K562 (cell line): Measurements from ENCODE around the gene SCAANT1. TPM values are rescaled to one million over a fixed set of nuclear protein-coding genes. Genes with fewer than 3 reads are reported as not detected.

Experiments used
- ATAC-seq: fragments of 200-7000 bp; cut with Tn5 transposase; 3 replicates; pipeline ENCODE4 v1.9.1; 2020; ENCODE audit warnings: moderate library complexity
- BruUV-seq: library from RNA; stranded (reverse); fragments of 400-500 nt; replicated peaks from 2 replicates; lab custom pipeline; 2021; lab: Mats Ljungman, UMichigan
- CTCF ChIA-PET: fragments of 300-600 bp; formaldehyde crosslinking; extraction: SDS; loops from one replicate; lab custom pipeline; 2021; ENCODE audit warnings: low intra/inter-chr PET ratio; lab: Yijun Ruan, JAX
- POLR2A ChIA-PET: fragments of 300-600, 350-650 bp; sonication (Branson Sonifier 250); formaldehyde crosslinking; extraction: SDS; loops from one replicate; lab custom pipeline; 2021; ENCODE audit warnings: antibody characterized with exemption, inconsistent platforms; lab: Yijun Ruan, JAX
- DNase-seq, 4 experiments: peaks; one replicate each; pipeline versions ENCODE4 v3.0.0 to v3.0.0-alpha.2; 2011 to 2018; ENCODE audit warnings: low spot score in 3 of 4, mixed read lengths in 3 of 4; ENCODE audit errors: extremely low read depth in 1 of 4
- FAIRE-seq: peaks from 2 replicates; lab custom pipeline; 2011; peaks lifted over from hg19 to GRCh38; lab: Jason Lieb, UNC
- H2AFZ ChIP-seq: 2 replicates; pipeline ENCODE4 v1.6.0; 2011; ENCODE audit warnings: low read depth, low read length, control low read depth, inconsistent platforms
- H3K27ac ChIP-seq: fragments of 200-600 bp; 3 replicates; pipeline ENCODE4 v1.8.0; 2011; ENCODE audit warnings: low read depth, mild to moderate bottlenecking, control low read depth, inconsistent platforms, low read length, moderate library complexity, mixed read lengths; ENCODE audit errors: extremely low read depth
- H3K27me3 ChIP-seq, 2 experiments: fragments of 300-600 bp in 1 of 2; 2 replicates in 1 of 2; 3 replicates in 1 of 2; pipeline versions ENCODE4 v1.6.0 to v1.8.0; 2011; ENCODE audit warnings: inconsistent platforms in 2 of 2, low read length in 2 of 2, mild to moderate bottlenecking in 1 of 2, mixed read lengths in 1 of 2, moderate library complexity in 1 of 2; ENCODE audit not compliant: control insufficient read depth in 2 of 2, insufficient read depth in 2 of 2
- H3K36me3 ChIP-seq: fragments of 300-600 bp; 3 replicates; pipeline ENCODE4 v1.8.0; 2011; ENCODE audit warnings: mild to moderate bottlenecking, low read length, inconsistent platforms; ENCODE audit not compliant: control insufficient read depth, insufficient read depth
- H3K4me1 ChIP-seq, 2 experiments: fragments of 200-600 bp in 1 of 2; replicated peaks in 1 of 2; 2 replicates in 1 of 2; 3 replicates in 1 of 2; pipeline versions ENCODE4 v1.5.1 to v1.8.0; 2011; ENCODE audit warnings: inconsistent platforms in 2 of 2, low read length in 2 of 2, mild to moderate bottlenecking in 1 of 2, mixed read lengths in 1 of 2, moderate library complexity in 1 of 2; ENCODE audit not compliant: control insufficient read depth in 2 of 2, insufficient read depth in 2 of 2
- H3K4me2 ChIP-seq: 2 replicates; pipeline ENCODE4 v1.6.1; 2011; ENCODE audit warnings: low read length, control low read depth, inconsistent platforms, mixed read lengths; ENCODE audit not compliant: insufficient read depth
- H3K4me3 ChIP-seq: fragments of 200-600 bp; sonication (generic), shearing (Covaris generic); 2 replicates; pipeline ENCODE4 v1.5.1; 2016; ENCODE audit warnings: control low read depth, inconsistent platforms
- H3K79me2 ChIP-seq: fragments of 200-600 bp; 3 replicates; pipeline ENCODE4 v1.8.0; 2011; ENCODE audit warnings: low read length, inconsistent platforms; ENCODE audit not compliant: control insufficient read depth, insufficient read depth
- H3K9ac ChIP-seq, 2 experiments: 2 replicates each; pipeline versions ENCODE4 v1.6.0 to v1.6.1; 2011; ENCODE audit warnings: low read depth in 2 of 2, low read length in 2 of 2, control low read depth in 1 of 2, inconsistent platforms in 1 of 2, mild to moderate bottlenecking in 1 of 2, mixed read lengths in 1 of 2; ENCODE audit not compliant: insufficient read depth in 1 of 2
- H3K9me1 ChIP-seq: one replicate; pipeline ENCODE4 v1.6.0; 2011; ENCODE audit warnings: inconsistent platforms, mild to moderate bottlenecking, low read length, moderate library complexity; ENCODE audit not compliant: control insufficient read depth, insufficient read depth
- H3K9me3 ChIP-seq: replicated peaks from 2 replicates; pipeline ENCODE4 v1.5.1; 2011; ENCODE audit warnings: low read depth, low read length, inconsistent platforms; ENCODE audit not compliant: control insufficient read depth, insufficient read depth
- H4K20me1 ChIP-seq: replicated peaks from 2 replicates; pipeline ENCODE4 v1.6.1; 2011; ENCODE audit warnings: low read length, inconsistent platforms, mixed read lengths; ENCODE audit not compliant: control insufficient read depth, insufficient read depth
- ATF3 ChIP-seq, 2 experiments: fragments of 450-650 bp in 1 of 2; sonication (generic) in 1 of 2; formaldehyde crosslinking in 1 of 2; IDR thresholded peaks in 1 of 2; conservative IDR thresholded peaks in 1 of 2; 2 replicates each; pipeline versions ENCODE4 v1.6.1 to v1.8.1; 2016 to 2023; ENCODE audit warnings: mild to moderate bottlenecking in 2 of 2, moderate library complexity in 2 of 2, inconsistent platforms in 1 of 2, missing genetic modification reagents in 1 of 2
- FOXA3 ChIP-seq, 2 experiments: fragments of 450-650 bp in 1 of 2; sonication (generic) in 1 of 2; formaldehyde crosslinking; IDR thresholded peaks in 1 of 2; conservative IDR thresholded peaks in 1 of 2; 2 replicates each; pipeline versions ENCODE4 v1.4.0 to v1.8.0; 2020 to 2022; ENCODE audit warnings: mild to moderate bottlenecking in 2 of 2, missing genetic modification reagents in 1 of 2
- WGBS: fragments of 100-300 bp; shearing (Covaris generic); methylation state at CpG from one replicate; pipeline ENCODE4 v1.1.6; 2016; ENCODE audit warnings: low coverage, mixed read lengths; ENCODE audit not compliant: insufficient coverage; ENCODE audit errors: missing lambda C conversion rate; 5-methylcytosine and 5-hydroxymethylcytosine counted together
- in situ Hi-C: fragments of 300-500 bp; cut with MboI; formaldehyde crosslinking; loops from 4 replicates; pipeline ENCODE4 v1.15.0; 2018; ENCODE audit warnings: inconsistent platforms, mixed read lengths
- intact Hi-C: fragments of 100-400 bp; cut with micrococcal nuclease; formaldehyde crosslinking; loops from 2 replicates; pipeline ENCODE4 v1.14.2; 2022
- polyA plus RNA-seq, 8 experiments: library from polyadenylated mRNA; depleted of rRNA in 4 of 8; stranded (reverse) in 5 of 8; unstranded in 3 of 8; fragments of >200 nt; fragmentation: Nextera tagmentation in 2 of 8; fragmentation: Illumina TruSeq in 1 of 8; extraction: Ambion mirVana in 2 of 8; extraction: Trizol in 1 of 8; gene quantifications; 2 replicates each; pipeline versions ENCODE4 v1.2.1 to v1.2.3, GENCODE V29; 2011 to 2014; ENCODE audit warnings: inconsistent platforms in 1 of 8, missing spikeins in 1 of 8
- total RNA-seq, 7 experiments: library from RNA; depleted of rRNA in 6 of 7; stranded (reverse); fragments of >200 nt in 6 of 7; fragmentation: Illumina TruSeq in 2 of 7; extraction: Trizol in 2 of 7; gene quantifications; 2 replicates each; pipeline versions ENCODE4 v1.2.1 to v1.2.3, GENCODE V29; 2011 to 2021; ENCODE audit warnings: low replicate concordance in 1 of 7
- TF ChIP-seq, protein P1 (sequence below), 3 experiments: fragments of 200-800 bp in 1 of 3; fragments of 250-450 bp in 1 of 3; fragments of 450-650 bp in 1 of 3; sonication (Bioruptor Pico) in 1 of 3; sonication (Bioruptor generic) in 1 of 3; formaldehyde crosslinking in 1 of 3; IDR thresholded peaks; 2 replicates each; pipeline versions ENCODE4 v1.6.1 to v1.8.0; 2016 to 2022; ENCODE audit warnings: mild to moderate bottlenecking in 2 of 3, missing genetic modification characterization in 2 of 3, missing compliant biosample characterization in 1 of 3, moderate library complexity in 1 of 3
- TF ChIP-seq, protein P2 (sequence below), 3 experiments: IDR thresholded peaks in 2 of 3; conservative IDR thresholded peaks in 1 of 3; 2 replicates each; pipeline ENCODE4 v1.5.1; 2011 to 2012; ENCODE audit warnings: low read length in 3 of 3, mild to moderate bottlenecking in 3 of 3, control low read depth in 2 of 3, improper control_type of control experiment in 1 of 3, inconsistent platforms in 1 of 3, low read depth in 1 of 3, mixed read lengths in 1 of 3, moderate library complexity in 1 of 3; ENCODE audit not compliant: insufficient read depth in 2 of 3

SCAANT1 gene
- total and polyA plus RNA-seq, 9 of the 15 experiments (the other 6 are each of a cell fraction or from before 2014, with no cell fraction given) = not detected

GRCh38 chr3:63886858-63887257, 25.3 kb downstream of the SCAANT1 start:
- intact Hi-C loops (no loop called here), in situ Hi-C loops (no loop called here)
- Histone ChIP-seq H3K79me2 (peaks cover 11% of the 10 kb centered on the region; the same call in 2 of the 3 replicates), H3K36me3 (no peaks in the 10 kb centered on the region), H3K4me1 (peaks cover 0 to 3% of the 10 kb centered on the region in 2 experiments; a peak in 2 of 5 replicates), H3K27me3 (no peaks in the 10 kb centered on the region), H4K20me1 (no peaks in the 10 kb centered on the region), H2AFZ (no peak overlapping the region), H3K27ac (no peak overlapping the region), H3K9ac (no peak overlapping the region), H3K4me3 (no peak overlapping the region), H3K9me1 (no peaks in the 10 kb centered on the region), H3K4me2 (no peak overlapping the region), H3K9me3 (no peaks in the 10 kb centered on the region)
- ChIA-PET CTCF (no interaction called here), POLR2A (no interaction called here)
- BruUV-seq = no TSS peak
- 88% methylated on average over 3 of the region's 3 CpGs for WGBS
- ATAC-seq (no peak), FAIRE-seq (no peak), DNase-seq (no peak)
- TF ChIP-seq, protein P1, sequence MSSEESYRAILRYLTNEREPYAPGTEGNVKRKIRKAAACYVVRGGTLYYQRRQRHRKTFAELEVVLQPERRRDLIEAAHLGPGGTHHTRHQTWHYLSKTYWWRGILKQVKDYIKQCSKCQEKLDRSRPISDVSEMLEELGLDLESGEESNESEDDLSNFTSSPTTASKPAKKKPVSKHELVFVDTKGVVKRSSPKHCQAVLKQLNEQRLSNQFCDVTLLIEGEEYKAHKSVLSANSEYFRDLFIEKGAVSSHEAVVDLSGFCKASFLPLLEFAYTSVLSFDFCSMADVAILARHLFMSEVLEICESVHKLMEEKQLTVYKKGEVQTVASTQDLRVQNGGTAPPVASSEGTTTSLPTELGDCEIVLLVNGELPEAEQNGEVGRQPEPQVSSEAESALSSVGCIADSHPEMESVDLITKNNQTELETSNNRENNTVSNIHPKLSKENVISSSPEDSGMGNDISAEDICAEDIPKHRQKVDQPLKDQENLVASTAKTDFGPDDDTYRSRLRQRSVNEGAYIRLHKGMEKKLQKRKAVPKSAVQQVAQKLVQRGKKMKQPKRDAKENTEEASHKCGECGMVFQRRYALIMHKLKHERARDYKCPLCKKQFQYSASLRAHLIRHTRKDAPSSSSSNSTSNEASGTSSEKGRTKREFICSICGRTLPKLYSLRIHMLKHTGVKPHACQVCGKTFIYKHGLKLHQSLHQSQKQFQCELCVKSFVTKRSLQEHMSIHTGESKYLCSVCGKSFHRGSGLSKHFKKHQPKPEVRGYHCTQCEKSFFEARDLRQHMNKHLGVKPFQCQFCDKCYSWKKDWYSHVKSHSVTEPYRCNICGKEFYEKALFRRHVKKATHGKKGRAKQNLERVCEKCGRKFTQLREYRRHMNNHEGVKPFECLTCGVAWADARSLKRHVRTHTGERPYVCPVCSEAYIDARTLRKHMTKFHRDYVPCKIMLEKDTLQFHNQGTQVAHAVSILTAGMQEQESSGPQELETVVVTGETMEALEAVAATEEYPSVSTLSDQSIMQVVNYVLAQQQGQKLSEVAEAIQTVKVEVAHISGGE (CRISPR knock-in tag; IDR thresholded peaks at IDR 0.05) = peak in 1 of 3 experiments; percentile 38; a peak in 1 of 6 replicates
- TF ChIP-seq ATF3 (IDR thresholded peaks at IDR 0.05) = 0 out of 2 replicates have a peak, but pooled peaks have one; percentile 14
- TF ChIP-seq ATF3 (CRISPR knock-in tag; conservative IDR thresholded peaks at IDR 0.05) = no peak
- TF ChIP-seq, protein P2, sequence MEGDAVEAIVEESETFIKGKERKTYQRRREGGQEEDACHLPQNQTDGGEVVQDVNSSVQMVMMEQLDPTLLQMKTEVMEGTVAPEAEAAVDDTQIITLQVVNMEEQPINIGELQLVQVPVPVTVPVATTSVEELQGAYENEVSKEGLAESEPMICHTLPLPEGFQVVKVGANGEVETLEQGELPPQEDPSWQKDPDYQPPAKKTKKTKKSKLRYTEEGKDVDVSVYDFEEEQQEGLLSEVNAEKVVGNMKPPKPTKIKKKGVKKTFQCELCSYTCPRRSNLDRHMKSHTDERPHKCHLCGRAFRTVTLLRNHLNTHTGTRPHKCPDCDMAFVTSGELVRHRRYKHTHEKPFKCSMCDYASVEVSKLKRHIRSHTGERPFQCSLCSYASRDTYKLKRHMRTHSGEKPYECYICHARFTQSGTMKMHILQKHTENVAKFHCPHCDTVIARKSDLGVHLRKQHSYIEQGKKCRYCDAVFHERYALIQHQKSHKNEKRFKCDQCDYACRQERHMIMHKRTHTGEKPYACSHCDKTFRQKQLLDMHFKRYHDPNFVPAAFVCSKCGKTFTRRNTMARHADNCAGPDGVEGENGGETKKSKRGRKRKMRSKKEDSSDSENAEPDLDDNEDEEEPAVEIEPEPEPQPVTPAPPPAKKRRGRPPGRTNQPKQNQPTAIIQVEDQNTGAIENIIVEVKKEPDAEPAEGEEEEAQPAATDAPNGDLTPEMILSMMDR (IDR thresholded peaks at IDR 0.05 in 2 of 3, conservative IDR thresholded peaks at IDR 0.05 in 1 of 3; ENCODE audit: insufficient read depth in 2 of 3, low read depth in 1 of 3, low read length in 3 of 3) = no peak
- TF ChIP-seq FOXA3 (CRISPR knock-in tag; conservative IDR thresholded peaks at IDR 0.05 in 1 of 2, IDR thresholded peaks at IDR 0.05 in 1 of 2) = no peak
